ENCODE data around the gene MAP3K20. TPM values are rescaled to one million over a fixed set of nuclear protein-coding genes. Genes with fewer than 3 reads are reported as not detected.
"Not testable (repeated sequence)": the region's sequence is repeated elsewhere in the genome, so short reads cannot be mapped to it uniquely, and the experiment has no call there.

Gene MAP3K20
- total RNA-seq, 1 experiment from 2014 or later = 44.5 TPM

GRCh38 chr2:173280853-173281252, 205.2 kb downstream of the MAP3K20 start:
- no peak overlapping the region for H3K27ac Mint-ChIP-seq (ENCODE audit: unreplicated experiment)
- POLR2A ChIA-PET = no interaction called here
- Histone ChIP-seq H3K4me1 (no peaks in the 10 kb centered on the region), H3K4me3 (ENCODE audit: low read depth, low read length) (no peak overlapping the region), H3K36me3 (ENCODE audit: control insufficient read depth, insufficient read depth, low read length) (no peaks in the 10 kb centered on the region), H3K9me3 (no peaks in the 10 kb centered on the region), H3K27me3 (replicated peaks; ENCODE audit: control insufficient read depth, insufficient read depth, low read length) (no peaks in the 10 kb centered on the region)
- BruUV-seq (replicated peaks) = no TSS peak
- no peaks in the 10 kb centered on the region for H3K36me3 Mint-ChIP-seq (ENCODE audit: insufficient read depth, unreplicated experiment)
- H3K4me1 Mint-ChIP-seq (ENCODE audit: low read depth, unreplicated experiment) = no peaks in the 10 kb centered on the region
- no peaks in the 10 kb centered on the region for H3K27me3 Mint-ChIP-seq (ENCODE audit: insufficient read depth, unreplicated experiment)
- no peak for TF ChIP-seq CTCF (IDR thresholded peaks at IDR 0.05; ENCODE audit: insufficient read depth in 1 of 2, low read depth in 1 of 2, low read length in 1 of 2, severe bottlenecking in 1 of 2, unreplicated experiment in 1 of 2)
- H3K9me3 Mint-ChIP-seq (ENCODE audit: unreplicated experiment) = no peaks in the 10 kb centered on the region
- DNase-seq = no peak
- CTCF ChIA-PET = no interaction called here
- no peak overlapping the region for H3K4me3 Mint-ChIP-seq (ENCODE audit: unreplicated experiment)
- intact Hi-C loops (cut with micrococcal nuclease; ENCODE audit: unreplicated experiment) = no loop called here

DNA sequence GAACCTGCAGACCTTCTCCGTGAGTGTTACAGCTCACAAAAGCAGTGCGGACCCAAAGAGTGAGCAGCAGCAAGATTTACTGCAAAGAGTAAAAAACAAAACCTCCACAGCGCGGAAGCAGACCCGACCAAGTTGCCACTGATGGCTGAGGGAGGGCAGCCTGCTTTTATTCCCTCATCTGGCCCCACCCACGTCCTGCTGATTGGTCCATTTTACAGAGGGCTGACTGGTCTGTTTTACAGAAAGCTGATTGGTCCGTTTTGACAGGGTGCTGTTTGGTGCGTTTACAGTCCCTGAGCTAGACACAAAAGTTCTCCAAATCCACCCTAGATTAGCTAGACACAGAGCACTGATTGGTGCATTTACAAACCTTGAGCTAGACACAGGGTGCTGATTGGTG, 206.3 kb downstream of the MAP3K20 start:
- H3K4me1 Mint-ChIP-seq (ENCODE audit: low read depth, unreplicated experiment); BruUV-seq (replicated peaks); H3K27ac Mint-ChIP-seq (ENCODE audit: unreplicated experiment); CTCF ChIA-PET; H3K27me3 ChIP-seq (replicated peaks; ENCODE audit: control insufficient read depth, insufficient read depth, low read length); H3K4me3 ChIP-seq (ENCODE audit: low read depth, low read length); H3K27me3 Mint-ChIP-seq (ENCODE audit: insufficient read depth, unreplicated experiment); H3K9me3 Mint-ChIP-seq (ENCODE audit: unreplicated experiment); H3K36me3 Mint-ChIP-seq (ENCODE audit: insufficient read depth, unreplicated experiment); intact Hi-C loops (cut with micrococcal nuclease; ENCODE audit: unreplicated experiment); DNase-seq; H3K4me1 ChIP-seq; H3K4me3 Mint-ChIP-seq (ENCODE audit: unreplicated experiment); POLR2A ChIA-PET; H3K9me3 ChIP-seq; H3K36me3 ChIP-seq (ENCODE audit: control insufficient read depth, insufficient read depth, low read length): not testable (repeated sequence)

DNA sequence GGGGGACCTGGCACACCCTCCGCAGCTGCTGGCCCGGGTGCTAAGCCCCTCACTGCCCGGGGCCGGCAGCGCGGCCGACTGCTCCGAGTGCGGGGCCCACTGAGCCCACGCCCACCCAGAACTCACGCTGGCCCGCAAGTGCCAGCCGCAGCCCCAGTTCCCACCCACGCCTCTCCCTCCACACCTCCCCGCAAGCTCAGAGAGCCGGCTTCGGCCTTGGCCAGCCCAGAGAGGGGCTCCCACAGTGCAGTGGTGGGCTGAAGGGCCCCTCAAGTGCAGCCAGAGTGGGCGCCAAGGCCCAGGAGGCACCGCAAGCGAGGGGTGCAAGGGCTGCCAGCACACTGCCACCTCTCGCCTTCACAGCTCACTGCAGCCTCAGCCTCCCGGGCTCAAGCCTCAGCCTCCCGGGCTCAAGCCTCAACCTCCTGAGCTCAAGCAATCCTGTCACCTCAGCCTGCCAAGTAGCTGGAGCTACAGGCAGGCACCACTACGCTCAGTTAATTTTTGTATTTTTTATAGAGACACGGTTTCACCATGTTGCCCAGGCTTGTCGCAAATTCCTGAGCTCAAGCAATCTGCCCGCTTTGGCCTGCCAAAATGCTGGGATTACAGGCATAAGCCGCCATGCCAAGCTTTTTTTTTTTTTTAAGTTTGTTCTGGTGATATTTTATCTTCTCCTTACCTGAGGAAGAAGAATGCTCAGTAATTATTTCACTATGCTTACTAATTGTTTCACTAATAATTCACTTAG, 207.3 kb downstream of the MAP3K20 start:
- Mint-ChIP-seq H3K4me3 (ENCODE audit: unreplicated experiment) (no peak overlapping the region), H3K27ac (ENCODE audit: unreplicated experiment) (no peak overlapping the region), H3K36me3 (ENCODE audit: insufficient read depth, unreplicated experiment) (no peaks in the 10 kb centered on the region), H3K4me1 (ENCODE audit: low read depth, unreplicated experiment) (no peaks in the 10 kb centered on the region), H3K27me3 (ENCODE audit: insufficient read depth, unreplicated experiment) (no peaks in the 10 kb centered on the region), H3K9me3 (ENCODE audit: unreplicated experiment) (no peaks in the 10 kb centered on the region)
- H3K36me3 ChIP-seq (ENCODE audit: control insufficient read depth, insufficient read depth, low read length) = no peaks in the 10 kb centered on the region
- no peak overlapping the region for H3K4me3 ChIP-seq (ENCODE audit: low read depth, low read length)
- DNase-seq = no peak
- H3K4me1 ChIP-seq = no peaks in the 10 kb centered on the region
- ChIA-PET POLR2A (no interaction called here), CTCF (no interaction called here)
- intact Hi-C loops (cut with micrococcal nuclease; ENCODE audit: unreplicated experiment) = no loop called here
- H3K27me3 ChIP-seq (replicated peaks; ENCODE audit: control insufficient read depth, insufficient read depth, low read length) = no peaks in the 10 kb centered on the region
- no peak for TF ChIP-seq CTCF (IDR thresholded peaks at IDR 0.05; ENCODE audit: insufficient read depth in 1 of 2, low read depth in 1 of 2, low read length in 1 of 2, severe bottlenecking in 1 of 2, unreplicated experiment in 1 of 2)
- no peaks in the 10 kb centered on the region for H3K9me3 ChIP-seq
- no TSS peak for BruUV-seq (replicated peaks)
